Measurements from ENCODE around the gene UBR3. TPM values are rescaled to one million over a fixed set of nuclear protein-coding genes. Genes with fewer than 3 reads are reported as not detected.
A peak's percentile ranks its signal among the peaks of the same experiment; 100 is the strongest.

The UBR3 gene
- total RNA-seq, 1 donor from 2014 or later = 34.4 TPM

- Mint-ChIP-seq H3K4me1 (ENCODE audit: unreplicated experiment) (peaks cover 4% of the 10 kb centered on the region), H3K27me3 (no peaks in the 10 kb centered on the region), H3K4me3 (no peak overlapping the region), H3K9me3 (no peaks in the 10 kb centered on the region), H3K27ac (no peak overlapping the region), H3K36me3 (no peaks in the 10 kb centered on the region)
- no peak for TF ChIP-seq CTCF (conservative IDR thresholded peaks at IDR 0.05)
- no peak for DNase-seq (ENCODE audit: extremely low spot score, unreplicated experiment)
These were observed 32.1 kb upstream of the UBR3 start for GRCh38 chr2:169795181-169795580.

- peaks cover 4% of the 10 kb centered on the region for H3K36me3 Mint-ChIP-seq
- DNase-seq (ENCODE audit: extremely low spot score, unreplicated experiment) = no peak
- peaks cover 11% of the 10 kb centered on the region for H3K4me1 Mint-ChIP-seq (ENCODE audit: unreplicated experiment)
- peak overlapping the region; percentile 63 for H3K4me3 Mint-ChIP-seq
- H3K27me3 Mint-ChIP-seq = no peaks in the 10 kb centered on the region
- peak overlapping the region; percentile 4 for H3K27ac Mint-ChIP-seq
- H3K9me3 Mint-ChIP-seq = no peaks in the 10 kb centered on the region
- no peak for TF ChIP-seq CTCF (conservative IDR thresholded peaks at IDR 0.05)
These were observed 30.8 kb upstream of the UBR3 start for GRCh38 chr2:169796441-169796840.

GRCh38 chr2:169797601-169798000 lies 29.7 kb upstream of the UBR3 start:
- no peak for DNase-seq (ENCODE audit: extremely low spot score, unreplicated experiment)
- peak overlapping the region; percentile 71 for H3K4me3 Mint-ChIP-seq

GRCh38 chr2:169798397-169798717 lies 28.9 kb upstream of the UBR3 start:
- DNase-seq (ENCODE audit: extremely low spot score, unreplicated experiment) = no peak
- peak overlapping the region; percentile 65 for H3K27ac Mint-ChIP-seq
- TF ChIP-seq CTCF (conservative IDR thresholded peaks at IDR 0.05) = no peak
- H3K4me1 Mint-ChIP-seq (ENCODE audit: unreplicated experiment) = peaks cover 20% of the 10 kb centered on the region
- peaks cover 9% of the 10 kb centered on the region for H3K36me3 Mint-ChIP-seq
- H3K27me3 Mint-ChIP-seq = no peaks in the 10 kb centered on the region
- peak overlapping the region; percentile 91 for H3K4me3 Mint-ChIP-seq
- H3K9me3 Mint-ChIP-seq = no peaks in the 10 kb centered on the region

More at GRCh38 chr2:169797601-169798000, 29.7 kb upstream of the UBR3 start:
- Mint-ChIP-seq H3K27ac (no peak overlapping the region), H3K9me3 (no peaks in the 10 kb centered on the region), H3K27me3 (no peaks in the 10 kb centered on the region), H3K4me1 (ENCODE audit: unreplicated experiment) (peaks cover 20% of the 10 kb centered on the region), H3K36me3 (peaks cover 7% of the 10 kb centered on the region)
- TF ChIP-seq CTCF (conservative IDR thresholded peaks at IDR 0.05) = no peak

- peaks cover 9% of the 10 kb centered on the region for H3K36me3 Mint-ChIP-seq
- H3K27me3 Mint-ChIP-seq = no peaks in the 10 kb centered on the region
- peak within 1 kb of the TSS; percentile 91 for H3K4me3 Mint-ChIP-seq
- H3K4me1 Mint-ChIP-seq (ENCODE audit: unreplicated experiment) = peaks cover 20% of the 10 kb centered on the region
- no peak for TF ChIP-seq CTCF (conservative IDR thresholded peaks at IDR 0.05)
- peak within 1 kb of the TSS; percentile 82 for H3K27ac Mint-ChIP-seq
- DNase-seq (ENCODE audit: extremely low spot score, unreplicated experiment) = peak; percentile 92
- no peaks in the 10 kb centered on the region for H3K9me3 Mint-ChIP-seq
These were observed 28.3 kb upstream of the UBR3 start, which contains the start of gene SSB for GRCh38 chr2:169798718-169799592. Gene SSB (plus strand): TSS chr2:169798871. CDS start chr2:169800961, 2,090 bp downstream.

Data from type B pancreatic cell (in vitro differentiated cells).